Stimulated activated CD4-positive, alpha-beta T cell treated with anti-CD3 and anti-CD28 coated beads, Interleukin-4, amount 100 ng/mL, for 1 hour (primary cell): ENCODE results near the gene CLIP1.

ENCODE experiments used
- DNase-seq: peaks from one replicate; pipeline ENCODE4 v3.0.0-alpha.2; 2020

Gene CLIP1

DNA sequence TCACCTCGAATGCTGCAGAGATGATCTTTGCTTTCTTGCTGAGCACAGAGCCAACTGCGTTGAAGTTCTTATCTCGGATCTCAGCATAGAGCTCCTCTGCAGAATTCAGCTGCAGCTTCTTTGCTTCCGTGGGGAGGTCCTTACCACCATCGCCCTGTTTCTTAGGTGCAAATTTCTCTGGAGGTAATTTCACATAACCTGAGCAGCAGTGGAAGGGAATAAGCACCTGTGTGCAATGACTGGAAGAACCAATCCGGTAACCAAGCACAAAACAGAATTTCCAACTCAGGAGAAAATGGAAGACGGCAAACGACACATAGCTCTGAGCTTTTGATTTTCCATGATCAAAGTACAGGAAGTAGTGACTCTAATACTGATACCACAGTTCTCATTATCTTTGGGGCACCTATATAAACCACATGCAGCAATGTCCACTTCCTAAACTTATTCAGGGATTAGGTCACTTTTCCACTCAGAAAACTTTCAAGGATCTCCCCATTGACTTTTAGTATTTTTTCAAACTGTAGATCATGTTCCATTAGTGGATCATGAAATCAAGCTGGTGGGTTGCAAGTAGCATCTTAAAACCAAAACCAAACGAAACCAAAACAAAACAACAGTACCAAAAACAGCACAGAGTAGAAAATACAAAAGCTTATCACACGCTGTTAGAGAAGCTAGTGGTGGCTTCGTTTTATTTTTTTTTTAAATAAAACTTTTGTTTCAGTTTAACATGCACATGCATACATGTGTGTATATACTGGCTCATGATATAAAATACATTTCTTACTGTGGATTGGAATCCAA lies 177.7 kb downstream of the CLIP1 start:
- DNase-seq, result no peak

DNA sequence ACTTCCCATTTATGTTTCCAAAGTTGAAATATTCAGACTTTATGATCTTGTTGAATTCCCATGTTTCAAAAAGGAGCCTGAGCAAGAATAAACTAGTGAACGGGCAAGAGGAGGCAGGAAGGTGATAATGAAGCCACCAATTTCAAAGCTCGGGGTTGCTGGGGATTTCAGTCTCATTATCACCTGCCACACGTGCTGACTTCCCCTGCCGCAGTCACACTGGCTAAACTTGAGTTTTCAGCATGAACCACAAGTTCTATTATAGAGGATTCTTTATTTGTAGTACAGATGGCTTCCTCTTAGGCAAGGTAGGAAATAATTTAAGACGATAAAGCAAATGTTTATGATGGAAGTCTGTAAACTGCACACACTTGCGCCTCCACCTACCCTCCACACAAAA lies 178.5 kb downstream of the CLIP1 start:
- DNase-seq, result no peak

- no peak for DNase-seq
Measured at GRCh38 chr12:122238861-122239260, 183.6 kb downstream of the CLIP1 start.

- no peak for DNase-seq
Measured at GRCh38 chr12:122235741-122236140, 186.7 kb downstream of the CLIP1 start.

- DNase-seq, result no peak
Measured at GRCh38 chr12:122232691-122233090, 189.8 kb downstream of the CLIP1 start.

DNA sequence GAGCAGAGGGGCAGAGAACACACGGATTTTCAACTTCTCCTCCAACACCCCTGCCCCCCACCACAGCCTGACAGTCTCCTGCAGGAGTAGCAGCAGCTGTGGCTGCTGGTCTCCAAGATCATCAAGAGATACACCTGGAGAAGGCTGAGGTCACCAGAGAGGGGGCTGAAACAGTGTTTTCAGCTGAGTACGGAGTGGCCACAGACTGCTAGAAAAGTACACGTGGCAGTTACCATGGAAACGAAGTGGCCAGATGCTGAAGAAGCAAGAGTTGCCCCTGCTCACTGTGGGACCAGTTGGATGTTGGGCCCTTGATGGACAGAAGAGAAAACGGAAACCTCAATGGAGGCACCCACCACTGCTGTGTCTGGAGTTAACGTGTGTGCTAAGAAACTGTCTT lies 191.7 kb downstream of the CLIP1 start:
- DNase-seq, result no peak

- DNase-seq, result no peak
Measured at GRCh38 chr12:122228092-122228491, 194.4 kb downstream of the CLIP1 start.

GRCh38 chr12:122227341-122227740 lies 195.1 kb downstream of the CLIP1 start:
- DNase-seq, result peak; percentile 9

GRCh38 chr12:122226366-122227125 lies 195.9 kb downstream of the CLIP1 start:
- DNase-seq, result no peak

DNA sequence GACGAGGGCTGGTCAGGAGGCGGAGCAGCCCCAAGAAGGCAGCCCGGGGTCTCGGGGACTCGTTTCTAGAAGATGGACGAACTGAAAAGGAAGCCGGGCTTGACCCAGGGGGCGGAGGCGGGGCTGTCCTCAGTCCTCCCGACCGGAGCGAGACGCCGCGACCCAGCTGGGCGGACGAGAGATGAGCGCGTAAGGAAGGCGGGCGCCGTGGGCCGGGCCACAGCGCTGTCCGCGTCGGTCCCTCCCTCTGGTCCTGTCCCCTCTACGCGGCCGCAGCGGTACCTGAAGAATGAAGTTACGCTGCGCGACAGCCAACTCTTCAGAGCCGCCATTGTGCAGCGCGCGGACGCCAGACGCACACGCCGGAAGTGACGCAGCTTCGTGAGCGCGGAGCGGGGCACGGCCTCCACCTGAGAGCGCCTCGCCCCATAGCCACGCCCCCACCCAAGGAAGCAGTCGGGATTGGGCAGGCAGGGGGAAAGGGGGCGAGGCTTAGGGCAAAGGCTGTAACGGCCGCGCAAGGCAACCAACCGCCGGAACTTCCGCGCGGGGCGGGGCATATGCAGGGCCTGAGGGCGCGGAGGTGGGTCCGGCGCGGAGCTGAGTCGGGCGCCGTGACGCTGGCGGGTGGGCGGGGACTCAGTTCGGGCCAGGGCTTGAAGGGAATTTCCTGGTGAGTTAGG lies 196.6 kb downstream of the CLIP1 start, which contains the start of gene DIABLO:
Gene DIABLO, minus strand, starts transcription at position 370 of the 683 bp plus-strand sequence. Its CDS starts 38 bp downstream, at position 332.
- DNase-seq, result peak; percentile 100
